HG02678 (cell line): ENCODE measurements around the gene IL20.
"Not testable (repeated sequence)": the region's sequence is repeated elsewhere in the genome, so short reads cannot be mapped to it uniquely, and the experiment has no call there.

ENCODE experiments used
- ATAC-seq: cut with Tn5 transposase; IDR thresholded peaks from one replicate; pipeline ENCODE4 v1.9.1; 2021; ENCODE audit warnings: mild to moderate bottlenecking, moderate library complexity; ENCODE audit not compliant: unreplicated experiment

IL20 gene

DNA sequence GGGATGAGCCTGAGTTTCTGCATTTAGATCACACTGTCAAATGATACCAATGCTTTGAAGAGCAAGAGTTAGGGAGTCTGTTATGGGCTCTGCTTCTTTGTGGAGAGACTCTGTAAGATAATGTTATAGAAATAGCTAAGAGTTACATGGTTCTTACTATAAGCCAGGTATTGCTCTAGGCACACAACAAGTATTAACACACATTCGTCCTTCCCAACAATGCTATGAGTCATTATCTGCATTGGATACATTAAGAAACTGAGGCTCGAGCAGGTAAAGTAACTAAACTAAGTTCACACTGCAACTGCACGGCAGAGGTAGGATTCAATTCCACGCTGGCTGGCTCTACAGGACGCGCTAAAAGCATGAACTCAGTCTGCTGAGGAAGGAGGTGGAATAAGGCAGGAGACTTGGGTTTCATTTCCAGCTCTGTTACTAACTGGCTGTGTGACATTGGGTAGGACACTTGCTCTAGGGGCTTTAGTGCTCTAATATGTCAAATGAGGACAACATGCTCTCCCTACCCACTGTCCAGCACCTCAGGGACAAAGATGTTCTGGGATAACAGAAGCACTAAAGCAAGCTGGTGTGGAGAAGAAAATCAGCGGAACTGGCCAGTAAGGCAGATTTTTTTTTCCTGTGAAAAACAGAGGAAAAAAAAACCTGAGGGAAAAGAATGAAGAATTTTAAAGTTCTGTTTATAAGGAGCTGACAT lies 23.7 kb upstream of the IL20 start:
- ATAC-seq, result no peak

DNA sequence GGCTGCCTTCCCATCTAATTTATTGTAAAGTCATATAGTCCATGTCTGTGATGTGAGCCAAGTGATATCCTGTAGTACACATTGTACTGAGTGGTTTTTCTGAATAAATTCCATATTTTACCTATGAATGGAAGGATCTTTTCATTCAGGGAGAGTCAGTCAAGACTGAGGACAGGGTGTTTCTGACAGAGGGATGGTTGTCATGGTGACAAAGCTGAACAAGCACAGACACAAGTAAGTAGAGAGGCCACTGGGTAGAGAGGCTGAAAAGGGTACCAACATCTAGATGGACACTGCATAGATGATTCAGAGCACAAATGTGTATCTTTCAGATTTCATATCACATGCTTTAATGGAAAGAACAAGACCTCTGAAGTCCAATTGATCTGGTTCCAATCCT lies 22.6 kb upstream of the IL20 start:
- ATAC-seq, result no peak

DNA sequence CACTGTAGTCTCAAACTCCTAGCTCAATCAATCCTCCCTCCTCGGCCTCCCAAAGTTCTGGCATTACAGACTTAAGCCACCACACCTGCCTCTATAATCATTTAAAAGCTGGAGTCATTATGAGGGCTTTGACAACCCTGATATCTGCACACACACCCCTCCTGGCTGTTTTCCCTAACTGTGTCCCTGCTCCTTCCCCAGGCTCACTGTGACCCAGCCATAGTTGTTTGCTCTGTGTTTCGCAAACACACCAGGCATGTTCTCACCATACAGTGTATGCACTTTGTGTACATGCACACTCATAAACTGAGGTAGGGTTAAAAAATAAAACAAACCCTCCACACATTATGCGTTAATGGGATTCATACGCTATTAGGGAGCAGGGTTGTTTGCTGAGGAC lies 21.8 kb upstream of the IL20 start:
- ATAC-seq, result no peak

DNA sequence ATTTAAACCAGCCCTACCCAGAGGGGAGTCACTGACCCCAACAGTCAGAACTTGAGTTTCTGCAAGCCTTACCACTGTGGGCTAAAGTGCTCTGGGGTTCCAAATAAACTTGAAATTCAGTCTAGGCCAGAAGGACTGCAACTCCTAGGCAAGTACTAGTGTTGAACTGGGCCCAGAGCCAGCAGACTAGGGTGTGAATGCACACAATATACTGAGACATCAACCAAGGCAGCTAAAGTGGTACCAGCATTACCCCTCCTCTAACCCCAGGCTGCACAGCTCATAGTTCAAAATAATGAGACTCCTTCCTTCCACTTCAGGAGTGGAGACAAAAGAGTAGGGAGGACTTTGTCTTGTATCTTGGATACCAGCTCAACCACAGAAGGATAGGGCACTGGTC lies 18.9 kb upstream of the IL20 start:
- ATAC-seq, result no peak

DNA sequence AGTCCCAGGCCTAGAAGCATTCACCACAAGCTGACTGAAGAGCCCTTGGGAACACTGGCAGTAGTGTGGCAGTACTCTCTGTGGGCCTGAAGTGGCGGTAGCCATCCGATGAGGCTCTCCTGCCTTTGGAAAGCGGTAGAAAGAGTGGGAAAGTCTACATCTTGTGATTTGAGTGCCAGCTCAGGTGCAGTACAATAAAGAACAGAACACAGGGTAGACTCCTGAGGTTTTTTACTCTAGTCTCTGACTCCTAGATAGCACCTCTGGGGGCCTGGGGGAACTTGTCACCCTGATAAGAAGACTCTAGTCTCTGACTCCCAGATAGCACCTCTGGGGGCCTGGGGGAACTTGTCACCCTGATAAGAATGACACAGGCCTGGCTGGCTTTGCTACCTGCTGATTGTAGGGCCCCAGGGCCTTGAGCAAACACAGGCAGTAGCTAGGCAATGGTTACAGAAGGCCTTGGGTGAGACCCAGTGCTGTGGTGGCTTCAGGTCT lies 18.0 kb upstream of the IL20 start:
- ATAC-seq, result no peak

DNA sequence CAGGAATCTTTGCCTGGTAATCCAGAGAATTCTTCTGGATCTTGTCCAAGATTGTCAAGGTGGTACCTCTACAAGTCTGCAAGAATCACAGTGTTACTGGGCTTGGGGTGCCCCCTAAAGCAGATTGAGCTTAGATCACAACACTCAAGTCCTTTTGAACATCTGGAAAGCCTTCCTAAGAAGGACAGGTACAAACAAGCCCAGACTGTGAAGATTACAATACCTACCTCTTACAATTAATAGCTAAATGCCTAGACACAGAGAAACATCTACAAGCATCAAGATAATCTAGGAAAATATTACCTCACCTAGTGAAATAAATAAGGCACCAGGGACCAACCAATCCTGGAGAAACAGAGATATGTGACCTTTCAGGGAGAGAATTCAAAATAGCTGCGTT lies 17.5 kb upstream of the IL20 start:
- no peak for ATAC-seq

DNA sequence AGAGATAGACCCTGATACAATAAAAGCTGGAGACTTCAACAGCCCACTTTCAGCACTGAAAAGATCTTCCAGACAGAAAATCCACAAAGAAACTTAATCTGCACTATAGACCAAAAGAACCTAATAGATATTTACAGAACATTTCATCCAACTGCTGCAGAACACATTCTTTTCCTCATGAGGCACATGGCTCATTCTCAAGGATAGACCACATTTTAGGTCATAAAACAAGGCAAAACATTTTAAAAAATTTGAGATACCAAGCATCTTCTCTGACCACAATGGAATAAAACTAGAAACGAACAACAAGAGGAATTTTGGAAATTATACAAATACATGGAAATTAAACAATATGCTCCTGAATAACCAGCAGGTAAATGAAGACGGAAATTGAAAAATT lies 15.0 kb upstream of the IL20 start:
- ATAC-seq, result no peak

DNA sequence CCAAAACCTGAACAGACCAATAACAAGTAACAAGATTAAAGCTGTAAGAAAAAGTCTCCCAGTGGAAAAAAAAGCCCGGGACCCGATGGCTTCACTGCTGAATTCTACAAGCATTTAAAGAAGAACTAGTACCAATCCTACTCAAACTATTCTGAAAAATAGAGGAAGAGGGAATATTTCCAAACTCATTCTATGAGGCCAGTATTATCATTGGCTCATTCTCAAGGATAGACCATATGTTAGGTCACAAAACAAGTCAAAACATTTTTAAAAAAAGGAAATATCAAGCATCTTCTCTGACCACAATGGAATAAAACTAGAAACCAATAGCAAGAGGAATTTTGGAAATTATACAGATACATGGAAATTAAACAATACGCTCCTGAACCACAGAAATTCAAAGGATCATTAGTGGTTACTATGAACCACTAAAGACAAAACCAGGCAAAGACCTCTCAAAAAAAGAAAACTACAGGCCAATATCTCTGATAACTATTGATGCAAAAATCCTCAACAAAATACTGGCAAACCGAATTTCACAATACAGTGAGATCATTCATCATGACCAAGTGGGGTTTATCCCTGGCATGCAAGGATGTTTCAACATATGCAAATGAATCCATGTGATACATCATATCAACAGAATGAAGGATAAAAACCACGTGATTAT lies 13.9 kb upstream of the IL20 start:
- no peak for ATAC-seq

DNA sequence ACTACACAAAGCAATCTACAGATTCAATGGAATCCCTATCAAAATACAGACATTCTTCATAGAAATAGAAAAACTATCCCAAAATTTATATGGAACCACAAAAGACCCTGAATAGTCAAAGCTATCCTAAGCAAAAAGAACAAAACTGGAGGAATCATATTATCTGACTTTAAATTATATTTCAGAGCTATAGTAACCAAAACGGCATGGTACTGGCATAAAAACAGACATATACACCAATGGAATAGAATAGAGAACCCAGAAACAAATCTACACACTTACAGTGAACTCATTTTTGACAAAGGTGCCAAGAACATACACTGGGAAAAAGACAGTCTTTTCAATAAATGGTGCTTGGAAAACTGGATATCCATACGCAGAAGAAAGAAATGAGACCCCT lies 12.8 kb upstream of the IL20 start:
- not testable (repeated sequence) for ATAC-seq

DNA sequence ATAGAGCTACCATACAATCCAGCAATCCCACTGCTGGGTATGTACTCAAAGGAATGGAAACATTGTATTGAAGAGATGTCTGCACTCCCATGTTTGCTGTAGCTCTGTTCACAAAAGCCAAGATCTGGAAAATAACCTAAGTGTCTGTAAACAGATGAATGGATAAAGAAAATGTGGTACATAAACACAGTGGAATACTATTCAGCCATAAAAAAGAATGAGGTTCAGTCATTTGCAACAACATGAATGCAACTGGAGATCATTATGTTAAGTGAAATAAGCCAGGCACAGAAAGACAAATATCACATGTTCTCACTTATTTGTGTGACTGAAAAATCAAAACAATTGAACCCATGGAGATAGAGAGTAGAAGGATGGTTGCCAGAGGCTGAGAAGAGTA lies 11.7 kb upstream of the IL20 start:
- not testable (repeated sequence) for ATAC-seq

DNA sequence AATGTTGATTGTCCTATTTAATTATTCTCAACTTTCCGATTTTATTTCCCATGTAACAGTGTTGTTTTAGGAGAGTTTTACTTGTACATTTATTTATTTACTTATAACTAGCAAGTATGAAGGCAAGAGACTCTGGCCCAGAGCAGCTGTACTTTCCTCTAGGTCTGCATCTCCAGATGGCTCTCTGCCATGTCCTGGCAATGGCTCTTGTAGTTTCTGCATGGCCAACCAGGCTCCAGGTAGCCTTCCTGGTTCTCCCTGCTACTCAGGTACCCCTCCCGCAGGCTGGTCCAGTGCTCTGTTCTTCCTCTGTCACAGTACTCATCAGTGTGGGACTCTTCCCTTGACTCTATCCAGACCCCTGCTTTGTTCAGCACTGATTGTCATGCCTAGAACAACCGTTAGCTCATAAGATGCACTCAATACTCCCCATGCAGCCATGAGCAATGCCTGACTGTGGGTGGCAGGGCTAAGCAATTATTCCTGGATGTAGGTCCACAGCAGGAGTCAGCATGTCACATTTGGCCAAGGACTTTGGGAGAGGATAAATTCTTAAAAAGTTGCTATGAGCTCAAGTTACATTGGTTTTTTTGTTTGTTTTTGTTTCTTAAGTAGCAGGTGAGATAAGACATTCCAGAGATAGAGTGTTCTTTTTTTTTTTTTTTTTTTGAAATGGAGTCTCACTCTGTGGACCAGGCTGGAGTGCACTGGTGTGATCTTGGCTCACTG lies 10.9 kb upstream of the IL20 start:
- ATAC-seq, result no peak

DNA sequence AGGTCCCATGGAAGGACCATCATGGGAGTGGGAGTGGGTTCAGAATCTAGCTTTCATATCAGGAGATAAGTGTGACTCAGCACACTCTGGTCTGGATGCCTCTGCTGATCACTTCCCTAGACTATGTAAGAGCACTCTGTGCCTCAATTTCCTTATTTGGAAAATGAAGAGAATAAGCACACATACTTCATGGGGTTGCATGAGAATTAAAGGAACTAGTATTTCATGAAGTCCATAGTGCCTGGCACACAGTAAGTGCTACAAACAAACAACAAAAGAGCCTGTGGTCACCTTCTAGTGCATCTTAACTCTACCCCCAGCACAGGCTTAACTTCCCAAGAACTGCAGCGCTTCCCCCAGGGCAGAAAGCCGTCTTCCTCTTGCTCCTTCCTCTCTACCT lies 9.6 kb upstream of the IL20 start:
- ATAC-seq, result no peak

DNA sequence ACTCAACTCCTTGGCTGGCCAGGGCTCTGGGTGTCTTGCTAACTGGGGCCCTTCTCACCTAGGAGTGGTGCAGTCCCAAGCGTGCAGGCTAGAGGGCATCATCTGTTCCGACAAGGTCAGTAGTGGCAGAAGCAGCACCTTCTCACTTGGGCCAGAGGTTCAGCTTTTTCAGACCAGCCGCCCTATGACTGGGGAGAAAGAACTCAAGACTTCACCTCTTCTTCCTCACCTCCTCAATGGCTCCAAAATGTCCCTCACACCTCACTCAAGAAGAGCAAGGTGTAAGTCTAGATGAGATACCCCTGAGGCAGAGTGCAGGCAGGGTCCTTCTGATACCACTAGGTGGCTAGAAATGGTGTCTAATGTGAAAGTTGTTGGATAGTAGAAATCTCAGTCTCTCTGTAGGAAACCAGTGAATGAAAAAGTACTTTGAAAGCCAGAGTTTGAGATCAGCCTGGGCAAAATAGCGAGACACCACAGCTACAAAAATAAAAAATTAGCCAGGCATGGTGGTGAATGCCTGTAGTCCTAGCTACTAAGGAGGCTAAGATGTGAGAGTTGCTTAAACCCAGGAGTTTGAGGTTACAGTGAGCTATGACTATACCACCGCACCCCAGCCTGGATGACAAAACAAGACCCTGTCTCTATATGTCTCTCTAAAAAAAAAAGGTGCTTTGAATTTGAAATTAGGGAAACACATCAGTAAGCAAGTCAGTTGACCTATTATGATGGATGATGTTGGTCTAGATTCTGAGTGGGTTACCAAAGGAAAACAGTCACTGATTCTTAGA lies 8.6 kb upstream of the IL20 start:
- no peak for ATAC-seq

DNA sequence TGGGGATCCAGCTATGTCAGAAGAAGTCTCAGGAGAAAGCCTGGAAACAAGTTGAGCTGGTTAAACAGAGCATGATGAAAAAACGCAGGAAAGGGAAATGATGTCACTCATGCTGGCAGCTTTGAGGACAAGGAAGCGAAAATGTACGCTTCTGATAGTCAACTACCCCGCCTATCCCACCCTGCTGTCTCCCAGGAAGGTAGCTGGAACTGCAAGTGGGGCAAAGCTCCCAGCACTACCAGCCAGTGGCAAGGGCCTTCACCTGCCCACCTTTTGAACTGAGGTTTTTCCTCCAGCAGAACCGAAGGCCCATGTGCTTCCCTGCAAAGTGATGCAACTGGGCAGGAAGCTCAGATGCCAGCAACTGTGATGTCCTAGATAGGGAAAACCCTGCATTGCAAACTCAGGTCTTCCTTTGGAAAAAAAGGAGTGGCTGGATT lies 6.3 kb upstream of the IL20 start:
- no peak for ATAC-seq

DNA sequence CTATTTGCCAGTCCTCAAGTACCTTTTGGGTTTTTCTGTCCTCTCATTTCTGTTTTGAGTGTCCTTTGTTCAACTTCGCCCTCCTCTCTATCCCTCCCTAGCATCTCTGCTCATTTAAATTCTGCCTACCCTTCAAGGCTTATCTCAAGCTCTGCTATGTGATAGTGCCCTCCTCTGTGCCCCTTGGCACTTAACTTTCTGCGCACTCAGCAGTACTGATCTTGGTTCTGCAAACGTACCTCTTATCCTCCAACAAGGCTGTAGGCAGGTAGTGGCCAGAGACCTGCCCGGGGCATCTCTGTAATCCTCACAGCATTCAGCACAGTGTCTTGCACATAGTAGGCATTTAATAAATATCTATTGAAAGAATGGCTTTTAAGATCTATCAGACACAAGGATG lies 5.3 kb upstream of the IL20 start:
- ATAC-seq, result no peak

DNA sequence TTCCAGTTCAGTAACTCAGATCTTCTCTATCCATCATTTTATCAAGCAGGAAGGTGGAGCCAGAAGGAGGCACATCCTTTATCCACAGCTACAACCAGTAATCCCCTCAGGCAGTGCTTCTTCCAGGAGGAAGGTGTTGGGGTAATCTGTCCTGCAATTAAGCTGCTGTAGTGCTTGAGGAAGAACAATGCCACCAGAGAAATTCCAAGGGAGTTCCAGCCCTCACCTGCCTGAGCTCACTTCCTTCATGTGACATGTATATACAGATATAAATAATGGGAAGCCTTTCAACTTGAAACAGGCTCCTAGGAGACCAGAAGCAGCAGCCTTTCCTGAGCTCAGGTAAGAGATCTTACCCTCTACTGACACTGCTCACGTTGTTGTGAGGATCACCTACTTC lies 2.2 kb upstream of the IL20 start:
- ATAC-seq, result no peak

DNA sequence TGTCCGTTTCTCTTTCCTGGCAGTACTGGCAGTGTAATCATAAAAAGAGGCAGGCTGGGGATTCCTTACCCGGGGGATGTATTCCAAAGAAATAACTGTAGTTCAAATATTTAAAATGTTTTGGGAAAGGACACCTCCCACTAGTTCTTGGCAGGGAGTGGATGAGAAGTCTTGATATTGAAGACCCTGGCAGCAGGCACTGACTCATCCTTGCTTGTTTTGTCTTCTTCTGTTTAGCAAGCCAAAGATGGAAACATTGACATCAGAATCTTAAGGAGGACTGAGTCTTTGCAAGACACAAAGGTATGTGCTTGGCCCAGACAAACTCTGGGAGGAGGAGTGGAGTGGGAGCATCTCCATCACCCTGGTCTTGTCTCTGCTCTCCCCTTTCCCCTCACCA lies 639 bp downstream of the IL20 start:
- ATAC-seq, result no peak

DNA sequence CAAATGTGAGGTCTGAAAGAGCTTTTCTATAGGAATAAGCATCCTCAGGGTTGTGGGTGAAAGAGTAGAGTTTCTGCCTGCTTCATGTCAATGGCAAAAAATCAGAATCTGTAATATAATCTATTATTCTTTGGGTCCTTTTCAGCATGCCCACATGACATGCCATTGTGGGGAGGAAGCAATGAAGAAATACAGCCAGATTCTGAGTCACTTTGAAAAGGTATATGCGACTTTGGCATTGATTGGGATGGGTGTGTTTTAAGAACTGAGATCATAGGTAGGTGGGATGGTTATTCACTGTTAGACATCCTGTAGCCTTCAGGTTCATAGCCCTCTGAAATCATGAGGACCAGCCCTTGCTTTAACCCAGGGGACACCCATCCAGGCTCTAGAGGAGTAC lies 1.8 kb downstream of the IL20 start:
- ATAC-seq, result no peak

DNA sequence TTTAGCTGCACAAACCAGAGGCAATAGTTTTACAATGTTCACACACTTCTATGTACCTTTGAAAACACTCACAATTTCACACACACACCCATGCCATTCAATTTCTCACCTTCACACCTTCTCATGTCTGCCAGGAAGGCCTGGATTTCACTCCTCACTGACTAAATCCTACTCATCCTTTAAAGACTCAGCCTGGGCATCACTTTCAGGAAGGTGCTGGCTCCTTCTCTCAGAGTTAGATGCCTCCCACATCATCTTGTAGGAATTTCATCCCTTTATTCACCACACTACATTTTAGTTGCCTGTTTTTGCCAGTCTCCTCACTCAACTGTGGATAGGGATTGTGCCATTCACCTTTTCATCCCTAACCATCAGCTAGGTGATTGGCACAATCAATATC lies 2.3 kb downstream of the IL20 start:
- ATAC-seq, result no peak

DNA sequence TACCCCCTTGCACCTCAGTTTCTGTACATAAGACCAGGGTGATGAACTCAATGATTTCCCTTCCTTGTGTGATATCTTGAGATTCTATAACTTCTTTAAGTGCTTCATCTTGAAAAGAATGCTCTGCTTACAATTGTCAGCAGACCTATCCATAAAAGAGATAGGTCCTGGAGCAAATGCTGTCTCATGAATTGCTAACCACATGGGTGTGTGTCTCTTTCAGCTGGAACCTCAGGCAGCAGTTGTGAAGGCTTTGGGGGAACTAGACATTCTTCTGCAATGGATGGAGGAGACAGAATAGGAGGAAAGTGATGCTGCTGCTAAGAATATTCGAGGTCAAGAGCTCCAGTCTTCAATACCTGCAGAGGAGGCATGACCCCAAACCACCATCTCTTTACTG lies 2.8 kb downstream of the IL20 start:
- no peak for ATAC-seq

DNA sequence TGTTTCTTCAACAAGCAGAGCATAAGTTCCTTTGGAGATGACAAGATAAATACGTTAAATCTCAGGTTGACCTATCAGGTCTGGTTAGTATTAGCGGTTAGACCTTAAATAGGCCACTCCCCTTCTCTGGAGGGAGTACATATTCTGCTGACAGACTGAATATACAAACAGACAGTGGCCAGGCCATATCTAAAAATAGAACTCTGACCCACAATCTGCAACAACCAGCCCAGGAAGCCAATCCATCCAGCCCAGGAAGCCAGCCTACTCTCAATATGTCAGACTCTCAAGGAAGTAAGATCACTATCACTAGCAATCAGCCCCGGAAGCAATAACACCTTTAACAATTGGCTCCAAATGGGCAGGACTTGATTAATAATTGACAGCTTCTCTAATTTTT lies 6.7 kb downstream of the IL20 start:
- no peak for ATAC-seq
